Activated CD4-positive, alpha-beta memory T cell treated with anti-CD3 and anti-CD28 coated beads for 36 hours (primary cell): ENCODE results near the gene SOCS3. TPM values are rescaled to one million over a fixed set of nuclear protein-coding genes. Genes with fewer than 3 reads are reported as not detected.
A peak's percentile ranks its signal among the peaks of the same experiment; 100 is the strongest.

Experiments
- CTCF ChIA-PET: fragments of 350-600 bp; sonication (Branson Sonifier 250); formaldehyde crosslinking; loops from one replicate; lab custom pipeline; 2021; ENCODE audit warnings: antibody characterized with exemption, inconsistent platforms; lab: Charles Lee
- POLR2A ChIA-PET: fragments of 350-600 bp; sonication (Branson Sonifier 250); formaldehyde crosslinking; loops from one replicate; lab custom pipeline; 2021; ENCODE audit warnings: antibody characterized with exemption; lab: Charles Lee
- DNase-seq: peaks from one replicate; pipeline ENCODE4 v3.0.0-alpha.2; 2020
- H3K27ac Mint-ChIP-seq: one replicate; pipeline ENCODE4 v1.8.0; 2021; ENCODE audit warnings: mixed read lengths
- H3K27me3 Mint-ChIP-seq: one replicate; pipeline ENCODE4 v1.8.0; 2021; ENCODE audit warnings: mixed read lengths
- H3K36me3 Mint-ChIP-seq: one replicate; pipeline ENCODE4 v1.8.0; 2021; ENCODE audit warnings: mixed read lengths
- H3K4me1 Mint-ChIP-seq: one replicate; pipeline ENCODE4 v1.8.0; 2021; ENCODE audit warnings: low read depth, mixed read lengths
- H3K4me3 Mint-ChIP-seq: one replicate; pipeline ENCODE4 v1.8.0; 2021; ENCODE audit warnings: mild to moderate bottlenecking, mixed read lengths
- H3K9me3 Mint-ChIP-seq: one replicate; pipeline ENCODE4 v1.8.0; 2021; ENCODE audit warnings: mixed read lengths
- intact Hi-C: fragments of 100-400 bp; cut with micrococcal nuclease; formaldehyde crosslinking; loops from one replicate; pipeline ENCODE4 v1.15.1; 2023
- total RNA-seq, 2 experiments: library from RNA; stranded (reverse); gene quantifications; one replicate each; pipeline ENCODE4 v1.2.3, GENCODE V29; 2021

SOCS3 gene, protein sequence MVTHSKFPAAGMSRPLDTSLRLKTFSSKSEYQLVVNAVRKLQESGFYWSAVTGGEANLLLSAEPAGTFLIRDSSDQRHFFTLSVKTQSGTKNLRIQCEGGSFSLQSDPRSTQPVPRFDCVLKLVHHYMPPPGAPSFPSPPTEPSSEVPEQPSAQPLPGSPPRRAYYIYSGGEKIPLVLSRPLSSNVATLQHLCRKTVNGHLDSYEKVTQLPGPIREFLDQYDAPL
- total RNA-seq = 100 to 1,000 TPM; 162 to 167 TPM

DNA sequence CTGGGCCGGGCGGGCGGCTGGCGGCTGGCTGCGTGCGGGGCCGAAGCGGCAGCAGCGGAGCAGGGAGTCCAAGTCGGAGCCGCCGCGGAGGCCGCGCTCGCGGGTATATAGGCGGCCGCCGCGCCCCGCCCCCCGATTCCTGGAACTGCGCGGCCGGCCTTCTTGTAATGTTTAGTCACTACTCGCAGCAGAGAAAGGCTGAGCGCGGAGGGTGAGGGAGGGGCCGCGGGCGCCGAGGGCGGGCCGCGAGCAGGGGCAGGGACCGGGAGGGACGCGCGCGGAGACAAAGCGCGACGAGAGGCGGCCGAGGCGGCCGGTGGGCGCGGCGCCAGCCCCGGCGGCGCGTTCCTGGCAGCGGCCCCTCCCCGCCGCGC, at the start of gene SOCS3:
TSS of gene SOCS3 (minus strand) at position 81 of the 374 bp plus-strand sequence. CDS start 982 bp downstream, outside the sequence.
- Mint-ChIP-seq H3K36me3 (peaks cover 44% of the 10 kb centered on the region), H3K4me1 (peaks cover 38% of the 10 kb centered on the region), H3K9me3 (no peaks in the 10 kb centered on the region), H3K4me3 (peak within 1 kb of the TSS; percentile 93), H3K27ac (peak within 1 kb of the TSS; percentile 97), H3K27me3 (peaks cover 4% of the 10 kb centered on the region)
- peak; percentile 99 for DNase-seq
- POLR2A ChIA-PET = interaction anchor here (0.6 to 3.7 kb wide), 12 partner anchors 12 to 414 kb away, joined by 3 to 28 read pairs (median 4); partner anchors contain the start of gene PGS1
- intact Hi-C loops = loop anchor here (1.0 to 2.0 kb wide), 5 partner anchors 21 to 101 kb away; no protein-coding TSS in a partner anchor
- CTCF ChIA-PET = interaction anchor here (0.7 to 9.1 kb wide), 8 partner anchors 10 to 109 kb away, joined by 3 to 135 read pairs (median 10); no protein-coding TSS in a partner anchor

DNA sequence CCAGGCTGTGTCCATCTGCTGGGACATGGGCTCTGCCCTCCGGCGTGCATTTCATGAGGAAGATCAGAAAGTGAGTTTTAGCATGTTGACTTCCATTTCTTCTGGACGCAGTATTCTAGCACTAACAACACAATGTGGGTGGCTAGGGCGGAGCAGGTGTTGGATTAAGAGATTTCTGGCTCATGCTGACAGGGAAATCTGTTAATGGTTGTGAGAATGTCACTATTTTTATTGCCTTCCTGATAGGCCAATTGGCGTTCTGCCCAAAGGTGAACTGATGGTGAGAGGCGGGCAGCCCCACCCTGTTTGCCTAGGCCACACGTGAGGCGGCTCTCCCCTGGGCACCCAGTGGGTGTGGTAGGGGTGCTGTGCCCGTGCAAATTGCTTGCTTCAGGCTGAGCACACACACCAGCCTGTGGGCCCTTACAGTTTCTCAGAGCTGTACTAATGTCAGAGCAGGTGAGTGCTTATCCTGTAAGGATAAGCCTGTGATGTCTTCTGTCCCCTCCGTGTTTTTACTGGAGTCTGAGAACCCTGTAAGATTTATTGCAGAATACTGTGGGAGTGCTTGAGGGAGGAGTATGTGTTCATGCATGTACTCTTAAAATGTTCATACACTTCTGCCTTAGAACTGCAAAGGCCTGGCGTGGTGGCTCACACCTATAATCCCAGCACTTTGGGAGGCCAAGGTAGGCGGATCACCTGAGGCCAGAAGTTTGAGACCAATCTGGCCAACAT, 49.5 kb upstream of the SOCS3 start:
- intact Hi-C loops = no loop called here
- Mint-ChIP-seq H3K9me3 (no peaks in the 10 kb centered on the region), H3K36me3 (peaks cover 50% of the 10 kb centered on the region), H3K4me1 (peaks cover 77% of the 10 kb centered on the region), H3K27me3 (no peaks in the 10 kb centered on the region), H3K4me3 (no peak overlapping the region), H3K27ac (peak overlapping the region; percentile 43)
- CTCF ChIA-PET = interaction anchor here (1.3 to 1.8 kb wide), 3 partner anchors 13 to 49 kb away, joined by 4 read pairs; no protein-coding TSS in a partner anchor
- no peak for DNase-seq
- POLR2A ChIA-PET = no interaction called here

DNA sequence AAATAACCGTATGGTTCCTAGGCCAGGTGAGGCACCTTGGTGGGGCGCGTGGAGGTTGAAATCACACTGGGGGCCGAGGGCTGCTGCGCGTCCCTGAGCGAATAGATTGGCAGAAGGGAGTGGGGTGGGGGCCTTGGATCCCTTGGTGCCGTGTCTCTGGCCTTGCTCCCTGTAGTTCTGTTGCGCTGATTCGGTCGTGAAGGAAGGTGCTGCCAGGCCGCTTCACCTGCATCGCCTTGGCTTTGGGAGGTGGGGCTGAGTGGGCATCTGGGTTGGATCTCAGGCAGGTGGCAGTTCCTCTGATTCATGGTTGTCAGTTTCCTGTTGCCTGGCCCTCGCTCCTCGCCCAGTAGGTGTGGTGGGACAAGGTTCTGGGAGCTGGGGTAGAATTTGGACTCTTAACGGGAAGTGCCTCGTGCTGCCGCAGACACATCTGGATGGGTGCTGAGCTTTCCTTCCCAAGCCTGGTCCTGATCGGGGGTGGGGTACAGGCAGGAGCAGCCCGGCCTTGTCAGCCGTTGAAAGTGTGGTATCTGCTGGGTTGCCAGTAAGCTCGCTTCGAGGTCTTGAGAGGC, 48.7 kb upstream of the SOCS3 start:
- no peak for DNase-seq
- peaks cover 51% of the 10 kb centered on the region for H3K36me3 Mint-ChIP-seq
- H3K27ac Mint-ChIP-seq = peak overlapping the region; percentile 85
- intact Hi-C loops = no loop called here
- no peaks in the 10 kb centered on the region for H3K9me3 Mint-ChIP-seq
- no peaks in the 10 kb centered on the region for H3K27me3 Mint-ChIP-seq
- H3K4me1 Mint-ChIP-seq = peaks cover 69% of the 10 kb centered on the region
- H3K4me3 Mint-ChIP-seq = no peak overlapping the region
- ChIA-PET CTCF (interaction anchor here (1.3 to 1.8 kb wide), 2 partner anchors 14 to 48 kb away, joined by 4 read pairs; no protein-coding TSS in a partner anchor), POLR2A (no interaction called here)

- Mint-ChIP-seq H3K36me3 (peaks cover 51% of the 10 kb centered on the region), H3K9me3 (no peaks in the 10 kb centered on the region), H3K27me3 (no peaks in the 10 kb centered on the region), H3K27ac (peak overlapping the region; percentile 85), H3K4me1 (peaks cover 59% of the 10 kb centered on the region), H3K4me3 (no peak overlapping the region)
- no peak for DNase-seq
- ChIA-PET CTCF (interaction anchor here (1.8 kb wide), 1 partner anchor 15 kb away, joined by 4 read pairs; no protein-coding TSS in a partner anchor), POLR2A (no interaction called here)
- intact Hi-C loops = no loop called here
Observed at GRCh38 chr17:78407387-78408000, 47.6 kb upstream of the SOCS3 start.

GRCh38 chr17:78406920-78407319, 47.0 kb upstream of the SOCS3 start:
- CTCF ChIA-PET = no interaction called here
- no peak overlapping the region for H3K4me3 Mint-ChIP-seq

GRCh38 chr17:78406396-78406795, 46.5 kb upstream of the SOCS3 start:
- H3K9me3 Mint-ChIP-seq = no peaks in the 10 kb centered on the region
- H3K27ac Mint-ChIP-seq = peak overlapping the region; percentile 85
- no peak overlapping the region for H3K4me3 Mint-ChIP-seq
- no peaks in the 10 kb centered on the region for H3K27me3 Mint-ChIP-seq
- CTCF ChIA-PET = no interaction called here
- POLR2A ChIA-PET = no interaction called here
- H3K4me1 Mint-ChIP-seq = peaks cover 49% of the 10 kb centered on the region
- peaks cover 53% of the 10 kb centered on the region for H3K36me3 Mint-ChIP-seq
- intact Hi-C loops = no loop called here
- DNase-seq = no peak

More at GRCh38 chr17:78406920-78407319, 47.0 kb upstream of the SOCS3 start:
- POLR2A ChIA-PET = no interaction called here
- Mint-ChIP-seq H3K4me1 (peaks cover 53% of the 10 kb centered on the region), H3K27me3 (no peaks in the 10 kb centered on the region), H3K36me3 (peaks cover 50% of the 10 kb centered on the region), H3K9me3 (no peaks in the 10 kb centered on the region), H3K27ac (peak overlapping the region; percentile 85)
- peak; percentile 22 for DNase-seq
- intact Hi-C loops = no loop called here

- DNase-seq = no peak
- H3K27me3 Mint-ChIP-seq = no peaks in the 10 kb centered on the region
- intact Hi-C loops = no loop called here
- no peak overlapping the region for H3K4me3 Mint-ChIP-seq
- peaks cover 32% of the 10 kb centered on the region for H3K4me1 Mint-ChIP-seq
- no peak overlapping the region for H3K27ac Mint-ChIP-seq
- no peaks in the 10 kb centered on the region for H3K9me3 Mint-ChIP-seq
- CTCF ChIA-PET = no interaction called here
- peaks cover 63% of the 10 kb centered on the region for H3K36me3 Mint-ChIP-seq
- POLR2A ChIA-PET = no interaction called here
Observed at GRCh38 chr17:78403822-78404221, 43.9 kb upstream of the SOCS3 start.

DNA sequence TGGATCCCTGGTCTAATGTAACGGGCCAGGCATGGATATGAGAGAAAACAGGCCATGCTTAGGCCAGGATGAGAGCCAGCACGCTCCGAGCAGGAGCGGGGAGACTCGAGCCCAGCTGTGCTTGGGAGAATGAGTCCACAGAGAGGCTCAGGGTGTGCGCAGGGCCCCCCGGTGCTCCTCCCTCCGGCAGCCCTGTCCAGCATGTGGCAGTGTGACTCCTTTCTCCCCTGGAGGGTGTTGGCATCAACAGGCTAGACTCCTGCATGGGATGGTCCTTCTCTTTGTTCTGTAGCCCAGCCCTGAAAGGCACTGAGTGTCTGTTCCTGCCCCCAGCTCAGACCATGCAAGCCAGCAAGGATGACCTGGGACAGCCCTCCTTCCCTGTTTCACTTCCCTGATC, 42.0 kb upstream of the SOCS3 start:
- no peak overlapping the region for H3K4me3 Mint-ChIP-seq
- H3K9me3 Mint-ChIP-seq = no peaks in the 10 kb centered on the region
- POLR2A ChIA-PET = interaction anchor here (1.1 kb wide), 1 partner anchor 10 kb away, joined by 3 read pairs; no protein-coding TSS in a partner anchor
- CTCF ChIA-PET = interaction anchor here (1.0 to 1.2 kb wide), 2 partner anchors 11 to 20 kb away, joined by 3 to 4 read pairs; no protein-coding TSS in a partner anchor
- H3K4me1 Mint-ChIP-seq = peaks cover 13% of the 10 kb centered on the region
- H3K36me3 Mint-ChIP-seq = peaks cover 71% of the 10 kb centered on the region
- intact Hi-C loops = no loop called here
- H3K27ac Mint-ChIP-seq = no peak overlapping the region
- H3K27me3 Mint-ChIP-seq = no peaks in the 10 kb centered on the region
- DNase-seq = no peak

- Mint-ChIP-seq H3K27ac (no peak overlapping the region), H3K36me3 (peaks cover 75% of the 10 kb centered on the region), H3K27me3 (no peaks in the 10 kb centered on the region), H3K4me1 (peaks cover 6% of the 10 kb centered on the region), H3K4me3 (no peak overlapping the region), H3K9me3 (no peaks in the 10 kb centered on the region)
- intact Hi-C loops = no loop called here
- POLR2A ChIA-PET = no interaction called here
- CTCF ChIA-PET = interaction anchor here (1.0 to 1.2 kb wide), 3 partner anchors 11 to 28 kb away, joined by 3 to 4 read pairs (median 3); no protein-coding TSS in a partner anchor
- no peak for DNase-seq
Observed at GRCh38 chr17:78401246-78401645, 41.4 kb upstream of the SOCS3 start.

GRCh38 chr17:78400581-78401240, 40.8 kb upstream of the SOCS3 start:
- Mint-ChIP-seq H3K9me3 (no peaks in the 10 kb centered on the region), H3K27me3 (no peaks in the 10 kb centered on the region), H3K4me1 (peaks cover 4% of the 10 kb centered on the region), H3K36me3 (peaks cover 77% of the 10 kb centered on the region), H3K4me3 (no peak overlapping the region), H3K27ac (peak overlapping the region; percentile 51)
- ChIA-PET CTCF (interaction anchor here (1.2 kb wide), 2 partner anchors 10 to 28 kb away, joined by 3 to 4 read pairs; no protein-coding TSS in a partner anchor), POLR2A (no interaction called here)
- DNase-seq = no peak
- intact Hi-C loops = no loop called here

- H3K27me3 Mint-ChIP-seq = no peaks in the 10 kb centered on the region
- POLR2A ChIA-PET = no interaction called here
- no peaks in the 10 kb centered on the region for H3K4me1 Mint-ChIP-seq
- H3K27ac Mint-ChIP-seq = no peak overlapping the region
- H3K9me3 Mint-ChIP-seq = no peaks in the 10 kb centered on the region
- CTCF ChIA-PET = interaction anchor here (1.2 kb wide), 1 partner anchor 27 kb away, joined by 3 read pairs; no protein-coding TSS in a partner anchor
- intact Hi-C loops = no loop called here
- H3K4me3 Mint-ChIP-seq = no peak overlapping the region
- DNase-seq = no peak
- peaks cover 77% of the 10 kb centered on the region for H3K36me3 Mint-ChIP-seq
Observed at GRCh38 chr17:78399693-78400144, 39.8 kb upstream of the SOCS3 start.
